C4-2B (cell line): ENCODE data around the gene DCAF12L1.

ENCODE experiments used
- CTCF ChIP-seq: fragments of 450-650 bp; conservative IDR thresholded peaks from 2 replicates; pipeline ENCODE4 v1.5.1; 2017; ENCODE audit warnings: mild to moderate bottlenecking
- ZFX ChIP-seq: fragments of 450-650 bp; IDR thresholded peaks from 2 replicates; pipeline ENCODE4 v1.6.1; 2017

GRCh38 chrX:126550816-126551215 is 1.8 kb downstream of the DCAF12L1 start:
- TF ChIP-seq ZFX = no peak
- TF ChIP-seq CTCF = no peak
